B cell (primary cell): ENCODE measurements around the gene PLBD1. TPM values are rescaled to one million over a fixed set of nuclear protein-coding genes. Genes with fewer than 3 reads are reported as not detected.
A peak's percentile ranks its signal among the peaks of the same experiment; 100 is the strongest.

Experiments
- ATAC-seq: fragments of 200-7000 bp; cut with Tn5 transposase; one replicate; pipeline ENCODE4 v1.10.0; 2021; ENCODE audit warnings: low read depth, mild to moderate bottlenecking, moderate number of reproducible peaks, moderate library complexity
- CTCF ChIA-PET: fragments of 350-600 bp; sonication (Branson Sonifier 250); formaldehyde crosslinking; loops from one replicate; lab custom pipeline; 2021; ENCODE audit warnings: antibody characterized with exemption, inconsistent platforms; lab: Charles Lee
- POLR2A ChIA-PET: fragments of 350-600 bp; sonication (Branson Sonifier 250); formaldehyde crosslinking; loops from one replicate; lab custom pipeline; 2021; ENCODE audit warnings: antibody characterized with exemption; lab: Charles Lee
- DNase-seq: peaks from one replicate; pipeline ENCODE4 v3.0.0; 2013
- H2AFZ ChIP-seq: 2 replicates; pipeline ENCODE4 v1.6.1; 2012; ENCODE audit warnings: mild to moderate bottlenecking, low read depth, low read length; ENCODE audit not compliant: insufficient read depth, poor library complexity, severe bottlenecking
- H3K27ac ChIP-seq, 2 donors: 1 replicate in 1 of 2; 2 replicates in 1 of 2; pipeline ENCODE4 v1.5.1; 2012 to 2013; ENCODE audit warnings: low read length in 2 of 2, mild to moderate bottlenecking in 2 of 2, moderate library complexity in 1 of 2
- H3K27me3 ChIP-seq, 4 experiments: fragments of 200-600 bp in 1 of 4; sonication (generic) in 1 of 4; replicated peaks in 1 of 4; 1 replicate in 2 of 4; 2 replicates in 2 of 4; pipeline versions ENCODE4 v1.6.1 to v1.7.0; 2013 to 2016; ENCODE audit warnings: low read length in 3 of 4, mild to moderate bottlenecking in 2 of 4, mixed read lengths in 1 of 4, moderate library complexity in 1 of 4; ENCODE audit not compliant: insufficient read depth in 4 of 4, control insufficient read depth in 3 of 4; ENCODE audit errors: control extremely low read depth in 1 of 4
- H3K36me3 ChIP-seq, 2 experiments: replicated peaks in 1 of 2; 1 replicate in 1 of 2; 2 replicates in 1 of 2; pipeline versions ENCODE4 v1.6.1 to v1.7.1; 2013; ENCODE audit warnings: low read length in 1 of 2; ENCODE audit not compliant: insufficient read depth in 2 of 2, control insufficient read depth in 1 of 2; ENCODE audit errors: control extremely low read depth in 1 of 2, extremely low read depth in 1 of 2
- H3K4me1 ChIP-seq, 2 donors: fragments of 200-600 bp in 1 of 2; sonication (generic) in 1 of 2; 1 replicate in 1 of 2; 2 replicates in 1 of 2; pipeline versions ENCODE4 v1.5.1 to v1.6.1; 2013 to 2017; ENCODE audit warnings: low read length in 2 of 2; ENCODE audit not compliant: control insufficient read depth in 2 of 2, insufficient read depth in 2 of 2
- H3K4me2 ChIP-seq: replicated peaks from 2 replicates; pipeline ENCODE3; 2012; ENCODE audit warnings: mild to moderate bottlenecking, low read depth, low read length; ENCODE audit not compliant: poor library complexity, severe bottlenecking
- H3K4me3 ChIP-seq, 5 experiments: fragments of 200-600 bp in 1 of 5; sonication (generic) in 1 of 5; 1 replicate in 3 of 5; 2 replicates in 2 of 5; pipeline versions ENCODE4 v1.5.1 to v1.7.0; 2011 to 2016; ENCODE audit warnings: low read length in 4 of 5, mild to moderate bottlenecking in 4 of 5, low read depth in 2 of 5, control low read depth in 1 of 5, moderate library complexity in 1 of 5; ENCODE audit not compliant: insufficient read depth in 1 of 5; ENCODE audit errors: control extremely low read depth in 1 of 5, extremely low read depth in 1 of 5
- H3K79me2 ChIP-seq: fragments of 200-600 bp; sonication (generic); one replicate; pipeline ENCODE4 v1.6.0; 2016; ENCODE audit warnings: low read length; ENCODE audit not compliant: control insufficient read depth, insufficient read depth
- H3K9ac ChIP-seq: fragments of 200-600 bp; sonication (generic); 2 replicates; pipeline ENCODE4 v1.6.1; 2017; ENCODE audit warnings: mild to moderate bottlenecking, low read length, moderate library complexity
- H3K9me3 ChIP-seq, 3 donors: one replicate each; pipeline versions ENCODE4 v1.6.1 to v1.7.1; 2013; ENCODE audit warnings: low read length in 2 of 3; ENCODE audit not compliant: control insufficient read depth in 2 of 3, insufficient read depth in 1 of 3; ENCODE audit errors: control extremely low read depth in 1 of 3
- H4K20me1 ChIP-seq: 2 replicates; pipeline ENCODE4 v1.6.0; 2012; ENCODE audit warnings: mild to moderate bottlenecking, low read length; ENCODE audit not compliant: insufficient read depth, control insufficient read depth, poor library complexity, severe bottlenecking
- H3K27ac Mint-ChIP-seq: one replicate; pipeline ENCODE4 v1.8.0; 2021; ENCODE audit warnings: mixed read lengths
- H3K27me3 Mint-ChIP-seq: one replicate; pipeline ENCODE4 v1.8.0; 2021; ENCODE audit warnings: mixed read lengths
- H3K4me1 Mint-ChIP-seq: one replicate; pipeline ENCODE4 v1.8.0; 2021; ENCODE audit warnings: mixed read lengths
- H3K4me3 Mint-ChIP-seq: one replicate; pipeline ENCODE4 v1.8.0; 2021; ENCODE audit warnings: mixed read lengths
- H3K9me3 Mint-ChIP-seq: one replicate; pipeline ENCODE4 v1.8.0; 2022; ENCODE audit warnings: mixed read lengths; ENCODE audit not compliant: insufficient read depth
- CTCF ChIP-seq: fragments of 200-600 bp; IDR thresholded peaks from one replicate; pipeline ENCODE4 v1.8.0; 2022; ENCODE audit warnings: antibody characterized with exemption, mild to moderate bottlenecking
- EZH2 ChIP-seq: IDR thresholded peaks from 2 replicates; pipeline ENCODE4 v1.6.1; 2012; ENCODE audit warnings: borderline replicate concordance, low read depth, mild to moderate bottlenecking, moderate library complexity, low read length; ENCODE audit not compliant: insufficient read depth, poor library complexity, severe bottlenecking
- WGBS: methylation state at CpG from one replicate; pipeline ENCODE4 v1.1.5; 2013; ENCODE audit warnings: missing lambda C conversion rate; ENCODE audit not compliant: insufficient coverage; 5-methylcytosine and 5-hydroxymethylcytosine counted together
- intact Hi-C: fragments of 100-400 bp; cut with micrococcal nuclease; formaldehyde crosslinking; loops from one replicate; pipeline ENCODE4 v1.10.0; 2022
- polyA plus RNA-seq: library from polyadenylated mRNA; depleted of rRNA; stranded (reverse); fragments of >200 nt; gene quantifications from 2 replicates; pipeline ENCODE4 v1.2.3, GENCODE V29; 2012
- total RNA-seq, 2 donors: library from RNA; stranded (reverse); fragments of 120-200 nt in 1 of 2; gene quantifications; 1 replicate in 1 of 2; 2 replicates in 1 of 2; pipeline versions ENCODE4 v1.2.3 to v1.2.4, GENCODE V29; 2013 to 2022

PLBD1 gene
- total and polyA plus RNA-seq, 2 donors (not counting 1 experiment from before 2014, with no cell fraction given): 1.1 to 1.6 TPM

- CTCF ChIA-PET: interaction anchor here (0.7 to 3.6 kb wide), 4 partner anchors 108 to 235 kb away, joined by 3 to 13 read pairs (median 3); no protein-coding TSS in a partner anchor
- peaks cover 13 to 50% (median 22%) of the 10 kb centered on the region in 3 donors for H3K9me3 ChIP-seq
Measured at GRCh38 chr12:14473707-14474287, 93.9 kb downstream of the PLBD1 start.

More at GRCh38 chr12:14473707-14474287, 93.9 kb downstream of the PLBD1 start:
- whole genome bisulfite sequencing: no CpG with 5 or more reads among the region's 4 CpGs
- DNase-seq: peak; percentile 42
- Mint-ChIP-seq H3K27me3 (no peaks in the 10 kb centered on the region), H3K4me3 (no peak overlapping the region), H3K27ac (no peak overlapping the region), H3K9me3 (peaks cover 7% of the 10 kb centered on the region), H3K4me1 (no peaks in the 10 kb centered on the region)
- POLR2A ChIA-PET: interaction anchor here (0.7 kb wide), 1 partner anchor 118 kb away, joined by 3 read pairs; no protein-coding TSS in a partner anchor
- Histone ChIP-seq H3K4me1 (no peaks in the 10 kb centered on the region), H3K4me3 (no peak overlapping the region), H3K9ac (no peak overlapping the region), H3K36me3 (peaks cover 35 to 84% of the 10 kb centered on the region in 2 experiments), H4K20me1 (no peaks in the 10 kb centered on the region), H3K27me3 (no peaks in the 10 kb centered on the region), H3K27ac (no peak overlapping the region), H2AFZ (no peak overlapping the region), H3K4me2 (no peak overlapping the region), H3K79me2 (peaks cover 9% of the 10 kb centered on the region)
- intact Hi-C loops: loop anchor here (5.0 to 10.0 kb wide), 2 partner anchors 41 to 109 kb away; partner anchors contain the start of gene ATF7IP
- ATAC-seq: no peak
- no peak for TF ChIP-seq EZH2
- TF ChIP-seq CTCF: no peak
